Left hindlimb (tissue), 1 donor: Measurements from ENCODE around the gene GRIN1.
"Not testable (repeated sequence)": the region's sequence is repeated elsewhere in the genome, so short reads cannot be mapped to it uniquely, and the experiment has no call there.

Experiments
- DNase-seq: peaks from one replicate; pipeline ENCODE4 v3.0.0-alpha.2; 2018

Gene GRIN1

GRCh38 chr9:137111788-137112563 is 27.0 kb upstream of the GRIN1 start:
- DNase-seq = no peak

- DNase-seq = no peak
Observed at GRCh38 chr9:137112564-137113384, 26.2 kb upstream of the GRIN1 start.

- DNase-seq = no peak
Observed at GRCh38 chr9:137113385-137114159, 25.4 kb upstream of the GRIN1 start.

GRCh38 chr9:137114220-137114612 is 24.7 kb upstream of the GRIN1 start:
- DNase-seq = no peak

- DNase-seq = peak; percentile 62
Observed at GRCh38 chr9:137114613-137115393, 24.2 kb upstream of the GRIN1 start, which contains the start of gene DPP7. Gene DPP7 (minus strand): TSS chr9:137114733. CDS start chr9:137114713, 20 bp downstream.

GRCh38 chr9:137115394-137116026 is 23.4 kb upstream of the GRIN1 start:
- no peak for DNase-seq

- no peak for DNase-seq
Observed at GRCh38 chr9:137116027-137116507, 22.9 kb upstream of the GRIN1 start.

GRCh38 chr9:137116728-137117127 is 22.2 kb upstream of the GRIN1 start:
- DNase-seq = no peak

- no peak for DNase-seq
Observed at GRCh38 chr9:137117269-137117731, 21.7 kb upstream of the GRIN1 start.

GRCh38 chr9:137118092-137118603 is 20.8 kb upstream of the GRIN1 start:
- DNase-seq = not testable (repeated sequence)

GRCh38 chr9:137121927-137122795 is 16.8 kb upstream of the GRIN1 start:
- peak; percentile 2 for DNase-seq

GRCh38 chr9:137122796-137123467 is 16.0 kb upstream of the GRIN1 start:
- not testable (repeated sequence) for DNase-seq

GRCh38 chr9:137123468-137123837 is 15.5 kb upstream of the GRIN1 start:
- no peak for DNase-seq

- not testable (repeated sequence) for DNase-seq
Observed at GRCh38 chr9:137123952-137124462, 14.9 kb upstream of the GRIN1 start.

- no peak for DNase-seq
Observed at GRCh38 chr9:137126786-137127185, 12.2 kb upstream of the GRIN1 start.

GRCh38 chr9:137127301-137128157 is 11.4 kb upstream of the GRIN1 start:
- DNase-seq = peak; percentile 23

- DNase-seq = no peak
Observed at GRCh38 chr9:137128158-137128861, 10.6 kb upstream of the GRIN1 start.
